Measurements from ENCODE around the gene MLLT10. TPM values are rescaled to one million over a fixed set of nuclear protein-coding genes. Genes with fewer than 3 reads are reported as not detected.
A peak's percentile ranks its signal among the peaks of the same experiment; 100 is the strongest.

Gene MLLT10
- total RNA-seq, 1 donor from 2014 or later: 15.8 TPM

DNA sequence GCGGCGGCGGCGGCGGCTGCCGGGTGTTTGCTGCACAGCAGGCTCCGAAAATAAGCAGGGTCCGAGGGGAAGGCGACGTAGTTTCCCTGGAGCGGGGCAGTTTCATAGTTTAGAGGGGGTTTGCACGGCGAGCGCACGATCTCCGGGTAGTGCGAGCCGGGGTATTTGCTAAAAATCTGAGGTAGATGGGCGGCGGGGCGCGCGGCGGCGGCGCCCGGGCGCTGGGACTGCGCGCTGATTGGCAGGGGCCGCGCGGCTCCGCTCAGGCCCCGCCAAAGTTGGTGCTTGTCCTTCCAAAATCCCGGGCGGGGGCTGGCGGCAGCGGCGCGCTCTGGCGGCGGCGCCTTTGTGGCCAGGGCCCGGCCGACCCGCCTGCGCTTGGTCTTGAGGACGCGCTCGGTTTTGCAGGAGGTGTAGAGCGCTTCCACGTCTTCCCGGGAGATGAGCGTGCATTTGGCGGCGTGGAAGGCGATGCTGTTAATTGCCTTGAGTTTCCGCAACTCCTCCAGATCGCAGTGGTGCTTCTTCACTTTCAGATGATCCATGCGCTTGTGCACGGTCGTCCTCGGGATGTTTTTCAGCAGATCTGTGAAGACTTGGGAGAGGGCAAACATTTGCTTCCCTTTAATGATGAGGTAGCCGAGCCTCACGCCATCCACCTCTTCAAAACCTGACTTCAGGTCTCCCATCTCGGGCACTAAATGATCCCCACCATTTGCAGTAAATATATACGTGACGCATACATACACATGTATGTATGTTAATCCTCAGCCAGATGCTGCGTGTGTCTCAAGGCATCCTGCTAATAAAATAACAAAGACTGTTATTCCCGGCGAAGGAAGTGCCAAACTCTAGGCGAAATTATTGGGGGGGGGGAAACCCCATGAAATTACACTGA lies 16.6 kb upstream of the MLLT10 start:
- TF ChIP-seq, protein P1, sequence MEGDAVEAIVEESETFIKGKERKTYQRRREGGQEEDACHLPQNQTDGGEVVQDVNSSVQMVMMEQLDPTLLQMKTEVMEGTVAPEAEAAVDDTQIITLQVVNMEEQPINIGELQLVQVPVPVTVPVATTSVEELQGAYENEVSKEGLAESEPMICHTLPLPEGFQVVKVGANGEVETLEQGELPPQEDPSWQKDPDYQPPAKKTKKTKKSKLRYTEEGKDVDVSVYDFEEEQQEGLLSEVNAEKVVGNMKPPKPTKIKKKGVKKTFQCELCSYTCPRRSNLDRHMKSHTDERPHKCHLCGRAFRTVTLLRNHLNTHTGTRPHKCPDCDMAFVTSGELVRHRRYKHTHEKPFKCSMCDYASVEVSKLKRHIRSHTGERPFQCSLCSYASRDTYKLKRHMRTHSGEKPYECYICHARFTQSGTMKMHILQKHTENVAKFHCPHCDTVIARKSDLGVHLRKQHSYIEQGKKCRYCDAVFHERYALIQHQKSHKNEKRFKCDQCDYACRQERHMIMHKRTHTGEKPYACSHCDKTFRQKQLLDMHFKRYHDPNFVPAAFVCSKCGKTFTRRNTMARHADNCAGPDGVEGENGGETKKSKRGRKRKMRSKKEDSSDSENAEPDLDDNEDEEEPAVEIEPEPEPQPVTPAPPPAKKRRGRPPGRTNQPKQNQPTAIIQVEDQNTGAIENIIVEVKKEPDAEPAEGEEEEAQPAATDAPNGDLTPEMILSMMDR (conservative IDR thresholded peaks at IDR 0.05; ENCODE audit: low read depth, low read length): no peak
- H3K4me3 ChIP-seq (ENCODE audit: low read depth, low read length): peak overlapping the region; percentile 69
- no peak for DNase-seq (ENCODE audit: low read depth)

DNA sequence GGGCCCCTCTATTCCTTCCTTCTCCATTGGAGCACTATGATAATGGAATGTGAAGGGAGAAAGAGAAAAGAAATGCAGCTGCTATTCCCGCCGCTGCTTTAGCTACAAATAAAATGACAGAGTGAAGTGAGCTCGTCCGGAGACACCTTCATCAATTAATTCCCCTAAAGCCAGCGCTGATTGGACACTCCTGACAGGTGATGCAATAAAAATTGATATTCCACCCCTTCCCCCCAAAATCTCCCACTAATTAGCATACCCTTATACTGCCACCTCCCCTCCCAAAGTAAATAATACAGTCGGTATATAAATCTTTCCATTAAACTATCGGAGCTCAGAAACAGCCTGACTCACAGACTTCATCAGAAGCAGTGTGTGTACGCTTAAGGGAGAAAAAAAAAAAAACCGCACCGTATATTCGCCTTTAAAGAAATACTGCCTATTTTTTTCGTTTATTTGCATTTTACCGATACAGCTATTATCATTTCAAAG lies 15.8 kb upstream of the MLLT10 start:
- peak overlapping the region; percentile 69 for H3K4me3 ChIP-seq (ENCODE audit: low read depth, low read length)
- TF ChIP-seq, protein P1 (conservative IDR thresholded peaks at IDR 0.05; ENCODE audit: low read depth, low read length): no peak
- DNase-seq (ENCODE audit: low read depth): no peak

DNA sequence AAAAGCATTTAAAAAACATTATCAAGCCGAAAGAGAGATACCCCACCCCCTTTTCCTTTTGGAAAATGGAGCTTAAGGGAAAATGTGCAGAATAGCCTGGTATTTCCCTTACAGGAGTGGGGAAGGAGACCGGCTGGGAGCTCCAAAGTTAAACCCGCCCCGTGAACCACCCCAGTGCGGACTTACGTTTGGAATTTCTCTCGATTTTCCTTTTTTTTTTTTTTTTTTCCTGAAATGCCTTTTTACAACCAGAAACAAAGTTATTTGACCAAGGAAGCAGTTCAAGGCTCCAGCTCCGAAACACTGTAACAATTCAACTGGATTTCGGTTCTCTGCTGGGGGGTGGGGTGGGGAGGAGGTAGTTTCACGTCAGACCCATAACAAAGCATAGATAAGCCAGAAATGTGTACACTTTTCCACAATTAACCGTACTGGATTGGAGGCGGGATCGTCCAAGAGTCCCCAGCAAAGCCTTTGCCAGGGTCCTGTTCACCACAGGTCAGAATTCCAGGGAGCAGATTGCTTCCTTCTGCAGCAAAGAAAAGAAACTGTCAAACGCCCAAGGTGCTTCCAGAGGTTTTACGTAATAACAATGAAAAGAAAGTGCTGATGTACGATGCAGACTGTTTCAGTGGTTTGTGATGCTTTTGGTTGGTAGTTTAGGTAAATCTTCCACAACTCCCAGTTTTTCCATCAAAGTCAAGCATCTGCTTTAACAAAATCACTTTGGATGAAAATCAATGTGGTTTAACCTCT lies 15.2 kb upstream of the MLLT10 start:
- no peak for DNase-seq (ENCODE audit: low read depth)
- peak overlapping the region; percentile 69 for H3K4me3 ChIP-seq (ENCODE audit: low read depth, low read length)
- TF ChIP-seq, protein P1 (conservative IDR thresholded peaks at IDR 0.05; ENCODE audit: low read depth, low read length): no peak

DNA sequence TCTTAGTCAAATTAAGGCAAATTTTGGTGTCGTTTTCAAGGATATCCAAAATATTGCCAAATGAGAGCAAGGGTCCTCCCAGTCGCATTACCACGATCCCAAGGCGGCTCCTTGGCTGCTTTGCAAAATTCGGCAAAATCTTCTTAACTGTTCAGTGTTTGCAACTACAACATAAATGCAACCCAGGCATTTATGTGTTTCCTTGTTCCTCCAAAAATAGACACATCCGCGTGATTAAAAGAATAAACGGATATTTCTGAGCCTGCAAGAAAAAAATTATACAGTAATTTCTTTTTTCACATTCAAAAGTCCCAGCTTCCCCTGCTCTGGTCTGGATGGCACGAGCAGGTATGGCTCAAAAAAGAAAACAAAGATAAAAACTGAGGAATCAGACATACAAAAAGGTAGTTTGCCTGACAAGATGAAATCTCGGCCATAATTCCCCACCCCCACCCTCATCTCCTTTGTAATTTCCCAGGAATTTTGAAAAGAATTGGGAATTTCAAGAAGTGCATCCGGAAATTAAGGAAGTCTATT lies 14.6 kb upstream of the MLLT10 start:
- H3K4me3 ChIP-seq (ENCODE audit: low read depth, low read length): peak overlapping the region; percentile 69
- no peak for DNase-seq (ENCODE audit: low read depth)
- TF ChIP-seq, protein P1 (conservative IDR thresholded peaks at IDR 0.05; ENCODE audit: low read depth, low read length): no peak

DNA sequence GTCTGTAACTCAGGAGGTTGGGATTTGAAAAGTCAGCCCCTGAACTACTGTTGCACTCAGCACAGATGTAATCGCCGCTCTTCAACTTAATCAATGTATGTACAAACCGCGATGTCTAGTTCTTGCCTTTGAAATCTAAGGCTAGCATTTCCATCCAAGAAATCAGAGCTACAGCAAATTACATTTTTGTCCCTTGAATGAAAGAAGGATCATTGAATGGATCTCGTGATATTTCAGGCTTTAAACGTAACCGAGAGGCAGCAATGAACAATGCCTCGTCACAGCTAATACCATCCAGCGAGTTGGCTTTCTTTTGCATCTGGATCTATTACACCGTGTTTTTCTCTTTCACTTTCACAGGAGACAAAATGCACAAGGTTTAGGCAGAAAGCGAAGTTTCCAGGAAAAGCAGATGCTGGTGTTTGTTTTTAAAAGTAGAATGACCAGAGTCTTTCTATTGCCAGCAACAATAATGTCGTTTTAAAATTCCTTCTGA lies 14.0 kb upstream of the MLLT10 start:
- DNase-seq (ENCODE audit: low read depth): no peak
- TF ChIP-seq, protein P1 (conservative IDR thresholded peaks at IDR 0.05; ENCODE audit: low read depth, low read length): no peak
- peak overlapping the region; percentile 69 for H3K4me3 ChIP-seq (ENCODE audit: low read depth, low read length)

DNA sequence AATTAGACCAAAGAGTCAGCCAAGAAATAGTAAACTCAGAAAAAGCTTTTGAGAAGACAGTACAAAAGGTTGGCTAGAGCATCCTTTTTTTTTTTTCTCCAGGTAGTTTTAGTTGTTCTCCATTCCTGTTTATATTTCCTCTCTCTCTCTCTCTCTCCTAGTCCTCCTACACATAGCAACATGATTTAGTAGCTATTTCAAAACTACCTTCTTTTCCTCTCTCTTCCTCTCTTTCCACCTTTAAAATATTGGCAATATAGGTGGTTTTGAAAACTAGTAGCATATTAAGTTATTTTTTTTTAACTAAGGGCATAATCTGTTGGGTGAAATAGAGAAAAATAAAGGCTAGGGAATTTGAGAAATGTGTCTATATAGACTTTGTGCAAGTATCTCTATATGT lies 13.5 kb upstream of the MLLT10 start:
- TF ChIP-seq, protein P1 (conservative IDR thresholded peaks at IDR 0.05; ENCODE audit: low read depth, low read length): no peak
- H3K4me3 ChIP-seq (ENCODE audit: low read depth, low read length): peak overlapping the region; percentile 17
- no peak for DNase-seq (ENCODE audit: low read depth)
